C4-2B (cell line): Measurements from ENCODE around the gene CDRT15L2.
"Not testable (repeated sequence)": the region's sequence is repeated elsewhere in the genome, so short reads cannot be mapped to it uniquely, and the experiment has no call there.

ENCODE experiments used
- CTCF ChIP-seq: fragments of 450-650 bp; conservative IDR thresholded peaks from 2 replicates; pipeline ENCODE4 v1.5.1; 2017; ENCODE audit warnings: mild to moderate bottlenecking
- ZFX ChIP-seq: fragments of 450-650 bp; IDR thresholded peaks from 2 replicates; pipeline ENCODE4 v1.6.1; 2017

GRCh38 chr17:20588744-20589453 lies 9.4 kb downstream of the CDRT15L2 start:
- TF ChIP-seq CTCF, ZFX: not testable (repeated sequence)
